GM23338 (cell line): ENCODE measurements around the gene TNFAIP8L1. TPM values are rescaled to one million over a fixed set of nuclear protein-coding genes. Genes with fewer than 3 reads are reported as not detected.
A peak's percentile ranks its signal among the peaks of the same experiment; 100 is the strongest.

Experiments used
- ATAC-seq: fragments of 200-7000 bp; cut with Tn5 transposase; 3 replicates; pipeline ENCODE4 v1.9.1; 2020
- DNase-seq: peaks from one replicate; pipeline ENCODE4 v3.0.0-alpha.2; 2015; ENCODE audit warnings: low spot score
- H2AFZ ChIP-seq: fragments of 200-600 bp; sonication (generic); 2 replicates; pipeline ENCODE4 v1.8.0; 2016; ENCODE audit warnings: antibody characterized with exemption, mild to moderate bottlenecking, moderate library complexity
- H3F3A ChIP-seq: fragments of 200-600 bp; sonication (generic); replicated peaks from 2 replicates; pipeline ENCODE4 v1.8.0; 2017; ENCODE audit warnings: antibody characterized with exemption, mixed run types, low read depth
- H3K27ac ChIP-seq: fragments of 200-600 bp; sonication (generic); 2 replicates; pipeline ENCODE4 v1.6.1; 2016; ENCODE audit warnings: low read depth
- H3K27me3 ChIP-seq: fragments of 200-600 bp; sonication (generic); 2 replicates; pipeline ENCODE4 v1.8.0; 2016; ENCODE audit warnings: mild to moderate bottlenecking, mixed run types, moderate library complexity; ENCODE audit not compliant: insufficient read depth
- H3K36me3 ChIP-seq: fragments of 200-600 bp; sonication (generic); 2 replicates; pipeline ENCODE4 v1.8.0; 2016; ENCODE audit warnings: mild to moderate bottlenecking; ENCODE audit not compliant: insufficient read depth
- H3K4me1 ChIP-seq: fragments of 200-600 bp; sonication (generic); 2 replicates; pipeline ENCODE4 v1.8.0; 2016; ENCODE audit warnings: mild to moderate bottlenecking, moderate library complexity; ENCODE audit not compliant: insufficient read depth
- H3K4me2 ChIP-seq: fragments of 200-600 bp; sonication (generic); 2 replicates; pipeline ENCODE4 v1.7.1; 2017; ENCODE audit warnings: mixed run types
- H3K4me3 ChIP-seq: fragments of 200-600 bp; sonication (generic); 2 replicates; pipeline ENCODE4 v1.6.1; 2016; ENCODE audit warnings: mixed run types
- H3K79me2 ChIP-seq: fragments of 200-600 bp; sonication (generic); replicated peaks from 2 replicates; pipeline ENCODE4 v1.8.0; 2017; ENCODE audit warnings: mild to moderate bottlenecking; ENCODE audit not compliant: insufficient read depth
- H3K9me2 ChIP-seq: fragments of 200-600 bp; sonication (generic); 2 replicates; pipeline ENCODE4 v1.8.0; 2017; ENCODE audit not compliant: insufficient read depth
- H4K20me1 ChIP-seq: fragments of 200-600 bp; sonication (generic); replicated peaks from 2 replicates; pipeline ENCODE4 v1.8.0; 2017; ENCODE audit warnings: mild to moderate bottlenecking; ENCODE audit not compliant: insufficient read depth
- H3K27ac Mint-ChIP-seq: 2 replicates; pipeline ENCODE4 v1.8.0; 2020; ENCODE audit warnings: inconsistent platforms, mild to moderate bottlenecking, moderate library complexity, mixed read lengths
- H3K27me3 Mint-ChIP-seq: 3 replicates; pipeline ENCODE4 v1.8.0; 2022; ENCODE audit warnings: low read depth, mild to moderate bottlenecking, moderate library complexity, mixed read lengths, inconsistent platforms; ENCODE audit not compliant: insufficient read depth, poor library complexity
- H3K36me3 Mint-ChIP-seq: 3 replicates; pipeline ENCODE4 v1.8.0; 2021; ENCODE audit warnings: low read depth, mild to moderate bottlenecking, inconsistent platforms, moderate library complexity, mixed read lengths
- H3K4me1 Mint-ChIP-seq: 3 replicates; pipeline ENCODE4 v1.8.0; 2020; ENCODE audit warnings: mild to moderate bottlenecking, inconsistent platforms, mixed read lengths
- H3K4me3 Mint-ChIP-seq: 3 replicates; pipeline ENCODE4 v1.8.0; 2021; ENCODE audit warnings: moderate library complexity, mild to moderate bottlenecking, inconsistent platforms, mixed read lengths
- H3K9me3 Mint-ChIP-seq: 3 replicates; pipeline ENCODE4 v1.8.0; 2020; ENCODE audit warnings: moderate library complexity, mild to moderate bottlenecking, inconsistent platforms, mixed read lengths
- POLR2AphosphoS5 ChIP-seq: IDR thresholded peaks from 2 replicates; pipeline ENCODE4 v1.6.1; 2016; ENCODE audit warnings: antibody characterized with exemption, low read depth
- ZNF331 ChIP-seq: fragments of 250-450 bp; sonication (Bioruptor Pico); IDR thresholded peaks from 2 replicates; pipeline ENCODE4 v1.5.0; 2020; ENCODE audit warnings: low read depth, mild to moderate bottlenecking, moderate library complexity
- polyA plus RNA-seq: library from polyadenylated mRNA; unstranded; fragments of >200 nt; fragmentation: Nextera tagmentation; extraction: Ambion mirVana; gene quantifications from 2 replicates; pipeline ENCODE4 v1.2.1, GENCODE V29; 2016
- total RNA-seq: library from RNA; depleted of rRNA; stranded (reverse); fragments of >200 nt; shearing (Covaris generic); gene quantifications from 2 replicates; pipeline ENCODE4 v1.2.3, GENCODE V29; 2014
- TF ChIP-seq, protein P1 (sequence below): IDR thresholded peaks from one replicate; pipeline ENCODE4 v1.6.1; 2018; ENCODE audit warnings: antibody characterized with exemption; ENCODE audit not compliant: unreplicated experiment
- TF ChIP-seq, protein P2 (sequence below), 2 experiments: fragments of 200-600 bp in 1 of 2; sonication (generic) in 1 of 2; conservative IDR thresholded peaks; 2 replicates each; pipeline versions ENCODE4 v1.5.1 to v1.6.1; 2016 to 2017; ENCODE audit warnings: antibody characterized with exemption in 2 of 2, low read depth in 2 of 2, mild to moderate bottlenecking in 2 of 2, moderate library complexity in 1 of 2
- TF ChIP-seq, protein P3 (sequence below): fragments of 250-450 bp; sonication (Bioruptor Pico); IDR thresholded peaks from 2 replicates; pipeline ENCODE4 v1.5.0; 2020; ENCODE audit warnings: mild to moderate bottlenecking, moderate library complexity

Gene TNFAIP8L1
- total and polyA plus RNA-seq, 2 experiments from 2014 or later = 2.7 to 4.1 TPM

DNA sequence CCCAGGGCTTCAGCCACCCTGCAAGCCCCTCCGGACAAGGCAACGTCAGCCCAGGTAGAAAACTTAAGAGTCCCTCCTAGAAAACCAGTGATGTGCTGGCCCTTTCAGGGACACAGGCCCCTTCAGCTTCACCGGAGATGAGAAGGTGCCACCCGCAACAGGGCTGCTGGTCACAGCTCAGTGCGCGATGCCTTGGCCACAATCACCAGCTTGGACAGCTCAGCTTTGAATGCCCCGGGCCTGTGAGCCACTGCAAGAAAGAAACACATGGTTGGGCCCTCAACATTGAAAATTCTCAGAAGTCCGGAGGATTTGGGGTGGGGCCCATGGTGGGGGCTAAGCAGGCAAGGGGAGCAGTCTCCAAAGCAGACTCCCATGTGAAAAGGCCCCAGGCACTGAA is 18.5 kb downstream of the TNFAIP8L1 start (continued):
- TF ChIP-seq, protein P1, sequence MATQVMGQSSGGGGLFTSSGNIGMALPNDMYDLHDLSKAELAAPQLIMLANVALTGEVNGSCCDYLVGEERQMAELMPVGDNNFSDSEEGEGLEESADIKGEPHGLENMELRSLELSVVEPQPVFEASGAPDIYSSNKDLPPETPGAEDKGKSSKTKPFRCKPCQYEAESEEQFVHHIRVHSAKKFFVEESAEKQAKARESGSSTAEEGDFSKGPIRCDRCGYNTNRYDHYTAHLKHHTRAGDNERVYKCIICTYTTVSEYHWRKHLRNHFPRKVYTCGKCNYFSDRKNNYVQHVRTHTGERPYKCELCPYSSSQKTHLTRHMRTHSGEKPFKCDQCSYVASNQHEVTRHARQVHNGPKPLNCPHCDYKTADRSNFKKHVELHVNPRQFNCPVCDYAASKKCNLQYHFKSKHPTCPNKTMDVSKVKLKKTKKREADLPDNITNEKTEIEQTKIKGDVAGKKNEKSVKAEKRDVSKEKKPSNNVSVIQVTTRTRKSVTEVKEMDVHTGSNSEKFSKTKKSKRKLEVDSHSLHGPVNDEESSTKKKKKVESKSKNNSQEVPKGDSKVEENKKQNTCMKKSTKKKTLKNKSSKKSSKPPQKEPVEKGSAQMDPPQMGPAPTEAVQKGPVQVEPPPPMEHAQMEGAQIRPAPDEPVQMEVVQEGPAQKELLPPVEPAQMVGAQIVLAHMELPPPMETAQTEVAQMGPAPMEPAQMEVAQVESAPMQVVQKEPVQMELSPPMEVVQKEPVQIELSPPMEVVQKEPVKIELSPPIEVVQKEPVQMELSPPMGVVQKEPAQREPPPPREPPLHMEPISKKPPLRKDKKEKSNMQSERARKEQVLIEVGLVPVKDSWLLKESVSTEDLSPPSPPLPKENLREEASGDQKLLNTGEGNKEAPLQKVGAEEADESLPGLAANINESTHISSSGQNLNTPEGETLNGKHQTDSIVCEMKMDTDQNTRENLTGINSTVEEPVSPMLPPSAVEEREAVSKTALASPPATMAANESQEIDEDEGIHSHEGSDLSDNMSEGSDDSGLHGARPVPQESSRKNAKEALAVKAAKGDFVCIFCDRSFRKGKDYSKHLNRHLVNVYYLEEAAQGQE = no peak
- TF ChIP-seq POLR2AphosphoS5 = no peak
- no peak for TF ChIP-seq ZNF331 (CRISPR knock-in tag)
- TF ChIP-seq, protein P2, sequence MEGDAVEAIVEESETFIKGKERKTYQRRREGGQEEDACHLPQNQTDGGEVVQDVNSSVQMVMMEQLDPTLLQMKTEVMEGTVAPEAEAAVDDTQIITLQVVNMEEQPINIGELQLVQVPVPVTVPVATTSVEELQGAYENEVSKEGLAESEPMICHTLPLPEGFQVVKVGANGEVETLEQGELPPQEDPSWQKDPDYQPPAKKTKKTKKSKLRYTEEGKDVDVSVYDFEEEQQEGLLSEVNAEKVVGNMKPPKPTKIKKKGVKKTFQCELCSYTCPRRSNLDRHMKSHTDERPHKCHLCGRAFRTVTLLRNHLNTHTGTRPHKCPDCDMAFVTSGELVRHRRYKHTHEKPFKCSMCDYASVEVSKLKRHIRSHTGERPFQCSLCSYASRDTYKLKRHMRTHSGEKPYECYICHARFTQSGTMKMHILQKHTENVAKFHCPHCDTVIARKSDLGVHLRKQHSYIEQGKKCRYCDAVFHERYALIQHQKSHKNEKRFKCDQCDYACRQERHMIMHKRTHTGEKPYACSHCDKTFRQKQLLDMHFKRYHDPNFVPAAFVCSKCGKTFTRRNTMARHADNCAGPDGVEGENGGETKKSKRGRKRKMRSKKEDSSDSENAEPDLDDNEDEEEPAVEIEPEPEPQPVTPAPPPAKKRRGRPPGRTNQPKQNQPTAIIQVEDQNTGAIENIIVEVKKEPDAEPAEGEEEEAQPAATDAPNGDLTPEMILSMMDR (conservative IDR thresholded peaks at IDR 0.05; ENCODE audit: low read depth in 2 of 2) = no peak

DNA sequence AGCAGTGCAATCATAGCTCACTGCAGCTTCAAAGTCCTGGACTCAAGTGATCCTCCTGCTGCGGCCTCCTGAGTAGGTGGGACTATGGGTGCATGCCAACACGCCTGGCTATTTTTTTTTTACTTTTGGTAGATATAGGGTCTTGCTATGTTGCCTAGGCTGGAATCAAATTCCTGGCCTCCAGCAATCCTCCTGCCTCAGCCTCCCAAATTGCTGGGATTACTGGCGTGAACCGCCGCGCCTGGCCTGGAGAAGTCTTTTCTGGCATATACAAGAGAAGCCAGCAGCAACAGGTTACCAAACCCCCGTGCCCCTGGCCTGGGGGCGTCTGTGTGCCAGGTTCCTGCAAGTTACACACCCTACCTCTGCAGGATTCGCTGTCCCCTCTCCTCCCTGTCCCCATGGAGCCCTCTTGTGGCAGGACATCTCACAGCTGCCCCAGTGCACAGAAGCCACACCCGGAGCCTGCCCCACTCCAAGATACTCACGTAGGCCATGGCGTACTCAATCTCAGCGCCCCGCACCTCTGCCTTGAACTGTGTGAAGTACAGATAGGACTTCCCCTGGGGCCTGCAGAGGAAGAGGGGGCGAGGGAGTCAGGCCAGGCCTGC is 21.0 kb downstream of the TNFAIP8L1 start:
- Histone ChIP-seq H3K27ac (no peak overlapping the region), H3K36me3 (peaks cover 5% of the 10 kb centered on the region; the same call in 1 of the 2 replicates), H3K4me3 (no peak overlapping the region), H2AFZ (no peak overlapping the region), H3K9me2 (no peaks in the 10 kb centered on the region), H3K4me2 (no peak overlapping the region), H3K4me1 (no peaks in the 10 kb centered on the region), H3K79me2 (no peaks in the 10 kb centered on the region), H3K27me3 (no peaks in the 10 kb centered on the region), H4K20me1 (peaks cover 3% of the 10 kb centered on the region; the same call in 1 of the 2 replicates), H3F3A (no peaks in the 10 kb centered on the region)
- Mint-ChIP-seq H3K9me3 (no peaks in the 10 kb centered on the region), H3K27me3 (peaks cover 3% of the 10 kb centered on the region), H3K36me3 (peaks cover 13% of the 10 kb centered on the region), H3K27ac (no peak overlapping the region), H3K4me3 (no peak overlapping the region), H3K4me1 (no peaks in the 10 kb centered on the region)
- DNase-seq = peak; percentile 79
- peak; percentile 95 for ATAC-seq
- TF ChIP-seq, protein P2 (conservative IDR thresholded peaks at IDR 0.05; ENCODE audit: low read depth in 2 of 2) = peak; percentile 53 to 80
- TF ChIP-seq, protein P3, sequence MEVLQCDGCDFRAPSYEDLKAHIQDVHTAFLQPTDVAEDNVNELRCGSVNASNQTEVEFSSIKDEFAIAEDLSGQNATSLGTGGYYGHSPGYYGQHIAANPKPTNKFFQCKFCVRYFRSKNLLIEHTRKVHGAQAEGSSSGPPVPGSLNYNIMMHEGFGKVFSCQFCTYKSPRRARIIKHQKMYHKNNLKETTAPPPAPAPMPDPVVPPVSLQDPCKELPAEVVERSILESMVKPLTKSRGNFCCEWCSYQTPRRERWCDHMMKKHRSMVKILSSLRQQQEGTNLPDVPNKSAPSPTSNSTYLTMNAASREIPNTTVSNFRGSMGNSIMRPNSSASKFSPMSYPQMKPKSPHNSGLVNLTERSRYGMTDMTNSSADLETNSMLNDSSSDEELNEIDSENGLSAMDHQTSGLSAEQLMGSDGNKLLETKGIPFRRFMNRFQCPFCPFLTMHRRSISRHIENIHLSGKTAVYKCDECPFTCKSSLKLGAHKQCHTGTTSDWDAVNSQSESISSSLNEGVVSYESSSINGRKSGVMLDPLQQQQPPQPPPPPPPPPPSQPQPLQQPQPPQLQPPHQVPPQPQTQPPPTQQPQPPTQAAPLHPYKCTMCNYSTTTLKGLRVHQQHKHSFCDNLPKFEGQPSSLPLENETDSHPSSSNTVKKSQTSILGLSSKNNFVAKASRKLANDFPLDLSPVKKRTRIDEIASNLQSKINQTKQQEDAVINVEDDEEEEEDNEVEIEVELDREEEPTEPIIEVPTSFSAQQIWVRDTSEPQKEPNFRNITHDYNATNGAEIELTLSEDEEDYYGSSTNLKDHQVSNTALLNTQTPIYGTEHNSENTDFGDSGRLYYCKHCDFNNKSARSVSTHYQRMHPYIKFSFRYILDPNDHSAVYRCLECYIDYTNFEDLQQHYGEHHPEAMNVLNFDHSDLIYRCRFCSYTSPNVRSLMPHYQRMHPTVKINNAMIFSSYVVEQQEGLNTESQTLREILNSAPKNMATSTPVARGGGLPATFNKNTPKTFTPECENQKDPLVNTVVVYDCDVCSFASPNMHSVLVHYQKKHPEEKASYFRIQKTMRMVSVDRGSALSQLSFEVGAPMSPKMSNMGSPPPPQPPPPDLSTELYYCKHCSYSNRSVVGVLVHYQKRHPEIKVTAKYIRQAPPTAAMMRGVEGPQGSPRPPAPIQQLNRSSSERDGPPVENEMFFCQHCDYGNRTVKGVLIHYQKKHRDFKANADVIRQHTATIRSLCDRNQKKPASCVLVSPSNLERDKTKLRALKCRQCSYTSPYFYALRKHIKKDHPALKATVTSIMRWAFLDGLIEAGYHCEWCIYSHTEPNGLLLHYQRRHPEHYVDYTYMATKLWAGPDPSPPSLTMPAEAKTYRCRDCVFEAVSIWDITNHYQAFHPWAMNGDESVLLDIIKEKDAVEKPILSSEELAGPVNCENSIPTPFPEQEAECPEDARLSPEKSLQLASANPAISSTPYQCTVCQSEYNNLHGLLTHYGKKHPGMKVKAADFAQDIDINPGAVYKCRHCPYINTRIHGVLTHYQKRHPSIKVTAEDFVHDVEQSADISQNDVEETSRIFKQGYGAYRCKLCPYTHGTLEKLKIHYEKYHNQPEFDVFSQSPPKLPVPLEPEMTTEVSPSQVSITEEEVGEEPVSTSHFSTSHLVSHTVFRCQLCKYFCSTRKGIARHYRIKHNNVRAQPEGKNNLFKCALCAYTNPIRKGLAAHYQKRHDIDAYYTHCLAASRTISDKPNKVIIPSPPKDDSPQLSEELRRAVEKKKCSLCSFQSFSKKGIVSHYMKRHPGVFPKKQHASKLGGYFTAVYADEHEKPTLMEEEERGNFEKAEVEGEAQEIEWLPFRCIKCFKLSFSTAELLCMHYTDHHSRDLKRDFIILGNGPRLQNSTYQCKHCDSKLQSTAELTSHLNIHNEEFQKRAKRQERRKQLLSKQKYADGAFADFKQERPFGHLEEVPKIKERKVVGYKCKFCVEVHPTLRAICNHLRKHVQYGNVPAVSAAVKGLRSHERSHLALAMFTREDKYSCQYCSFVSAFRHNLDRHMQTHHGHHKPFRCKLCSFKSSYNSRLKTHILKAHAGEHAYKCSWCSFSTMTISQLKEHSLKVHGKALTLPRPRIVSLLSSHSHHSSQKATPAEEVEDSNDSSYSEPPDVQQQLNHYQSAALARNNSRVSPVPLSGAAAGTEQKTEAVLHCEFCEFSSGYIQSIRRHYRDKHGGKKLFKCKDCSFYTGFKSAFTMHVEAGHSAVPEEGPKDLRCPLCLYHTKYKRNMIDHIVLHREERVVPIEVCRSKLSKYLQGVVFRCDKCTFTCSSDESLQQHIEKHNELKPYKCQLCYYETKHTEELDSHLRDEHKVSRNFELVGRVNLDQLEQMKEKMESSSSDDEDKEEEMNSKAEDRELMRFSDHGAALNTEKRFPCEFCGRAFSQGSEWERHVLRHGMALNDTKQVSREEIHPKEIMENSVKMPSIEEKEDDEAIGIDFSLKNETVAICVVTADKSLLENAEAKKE (CRISPR knock-in tag) = no peak
